HG02885 (cell line): Measurements from ENCODE around the gene MAN2A1.

ENCODE experiments used
- ATAC-seq: cut with Tn5 transposase; IDR thresholded peaks from one replicate; pipeline ENCODE4 v1.9.1; 2021; ENCODE audit warnings: mild to moderate bottlenecking; ENCODE audit not compliant: unreplicated experiment, poor library complexity

Gene MAN2A1

DNA sequence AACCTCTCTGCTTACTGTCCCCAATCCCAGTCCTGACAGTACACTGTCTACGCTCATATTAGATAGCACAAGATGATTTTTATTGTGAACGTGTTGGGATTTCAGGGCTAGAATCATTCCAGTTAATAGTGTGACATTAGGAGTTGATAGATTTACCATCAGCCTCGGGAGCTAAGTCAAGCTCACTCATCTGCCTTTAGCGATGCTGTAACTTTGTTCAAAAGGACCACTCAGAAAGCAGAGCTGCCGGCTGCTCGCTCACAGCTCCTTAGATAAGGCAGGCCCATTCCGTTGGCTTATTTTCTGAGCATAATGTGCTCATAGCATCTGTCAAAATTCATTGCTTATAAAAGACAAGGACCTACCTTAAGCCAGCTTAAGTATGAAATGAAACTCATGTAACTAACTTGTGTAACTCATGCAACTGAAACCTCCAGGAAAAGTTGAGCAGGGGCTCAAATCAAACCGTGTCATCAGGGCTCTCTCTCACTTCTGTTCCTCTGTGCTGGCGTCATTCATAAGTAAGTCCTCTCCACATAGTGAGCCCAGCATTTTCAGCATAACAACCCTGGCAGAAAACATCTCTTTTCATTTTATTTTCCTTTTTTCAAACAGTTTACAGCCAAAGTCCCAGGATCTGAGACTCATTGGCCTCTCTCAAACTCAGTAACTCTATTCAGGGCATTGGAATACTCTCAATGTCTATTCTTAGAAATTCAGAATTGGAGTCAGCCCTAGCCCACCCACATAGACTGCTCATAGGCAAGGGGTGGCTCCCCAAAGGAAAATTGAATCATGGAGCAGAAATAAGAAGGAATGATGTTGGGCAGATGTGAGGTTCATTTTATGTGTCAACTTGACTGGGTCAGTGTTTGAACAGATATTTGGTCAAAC lies 208.8 kb downstream of the MAN2A1 start:
- ATAC-seq = no peak

DNA sequence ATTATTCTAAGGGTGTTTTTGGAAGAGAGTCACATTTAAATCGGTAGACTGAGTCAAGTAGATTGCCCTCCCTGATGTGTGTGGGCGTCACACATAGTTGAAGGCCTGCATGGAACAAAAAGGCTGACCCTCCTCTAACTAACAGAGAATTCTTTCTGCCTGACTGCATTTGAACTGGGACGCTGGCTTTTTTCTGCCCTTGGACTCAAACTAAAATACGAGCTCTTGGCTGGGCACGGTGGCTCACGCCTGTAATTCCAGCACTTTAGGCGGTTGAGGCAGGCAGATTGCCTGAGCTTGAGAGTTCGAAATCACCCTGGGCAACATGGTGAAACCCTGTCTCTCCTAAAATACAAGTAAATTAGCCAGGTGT lies 209.4 kb downstream of the MAN2A1 start:
- no peak for ATAC-seq

DNA sequence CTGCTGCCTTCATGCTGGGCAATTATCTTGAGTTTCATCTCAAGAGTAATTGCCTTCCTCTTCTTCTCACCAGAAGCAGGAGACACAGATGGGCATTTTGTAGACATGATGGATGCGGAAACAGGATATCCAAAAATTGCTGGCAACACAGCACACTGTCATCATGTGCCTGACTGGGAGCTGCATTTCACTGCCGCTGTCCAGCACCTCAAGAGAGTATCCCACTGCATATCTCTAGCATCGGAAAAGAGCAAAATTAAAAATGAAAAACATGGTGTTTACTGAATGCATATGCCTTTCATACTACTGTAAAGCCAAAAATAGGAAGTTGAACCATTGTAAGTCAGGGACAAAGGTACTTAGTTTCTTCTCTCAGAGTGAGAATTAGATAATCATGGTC lies 210.7 kb downstream of the MAN2A1 start:
- no peak for ATAC-seq

DNA sequence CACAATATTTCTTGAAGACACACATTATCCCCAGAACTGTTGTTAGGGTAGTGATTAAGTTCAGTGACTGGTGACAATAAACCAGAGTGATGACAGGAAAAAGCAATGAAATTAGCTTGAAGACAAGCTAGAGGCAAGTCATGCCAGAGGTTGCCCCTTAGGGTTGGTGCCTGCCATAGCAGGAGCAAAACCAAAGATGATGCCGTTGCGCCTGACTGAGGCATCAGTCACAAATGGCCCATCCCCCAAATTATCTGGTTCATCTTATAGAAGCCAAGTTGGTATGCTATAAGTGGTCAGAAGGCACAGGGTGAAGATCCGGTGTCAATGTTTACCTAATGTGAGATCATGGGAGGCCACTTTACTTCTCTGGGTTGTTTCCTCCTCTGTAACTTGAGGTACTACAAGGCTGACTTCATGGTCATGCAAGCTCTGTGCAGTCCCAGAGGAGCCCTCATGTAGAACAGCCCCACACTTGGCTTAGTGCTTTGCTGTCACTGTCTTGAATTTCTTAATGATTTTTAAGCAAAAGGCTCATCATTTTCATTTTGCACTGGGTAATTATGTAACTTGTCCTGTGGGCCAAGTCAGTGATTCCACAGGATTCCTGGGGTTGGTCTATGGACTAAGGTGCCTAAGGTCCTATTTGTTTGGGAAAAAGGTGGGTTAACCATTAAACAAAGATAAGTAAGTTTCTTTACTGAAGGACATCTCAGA lies 211.3 kb downstream of the MAN2A1 start:
- ATAC-seq = no peak

DNA sequence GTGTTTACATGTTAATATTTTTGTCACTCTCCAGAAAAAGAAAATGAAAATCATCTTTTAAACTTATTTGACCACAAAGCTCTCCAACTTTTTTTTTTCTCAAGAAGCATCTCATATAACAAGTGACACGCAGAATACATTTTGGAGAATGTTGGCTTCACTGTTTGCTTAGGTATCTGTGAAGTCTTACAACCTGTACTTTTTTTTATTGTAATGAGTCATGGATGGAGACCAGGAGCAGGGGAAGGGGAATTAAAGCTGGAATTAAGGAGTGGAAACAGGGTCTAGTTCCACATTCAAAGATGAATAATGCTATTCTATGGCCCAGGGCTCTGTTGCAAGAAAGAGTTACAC lies 211.9 kb downstream of the MAN2A1 start:
- no peak for ATAC-seq

DNA sequence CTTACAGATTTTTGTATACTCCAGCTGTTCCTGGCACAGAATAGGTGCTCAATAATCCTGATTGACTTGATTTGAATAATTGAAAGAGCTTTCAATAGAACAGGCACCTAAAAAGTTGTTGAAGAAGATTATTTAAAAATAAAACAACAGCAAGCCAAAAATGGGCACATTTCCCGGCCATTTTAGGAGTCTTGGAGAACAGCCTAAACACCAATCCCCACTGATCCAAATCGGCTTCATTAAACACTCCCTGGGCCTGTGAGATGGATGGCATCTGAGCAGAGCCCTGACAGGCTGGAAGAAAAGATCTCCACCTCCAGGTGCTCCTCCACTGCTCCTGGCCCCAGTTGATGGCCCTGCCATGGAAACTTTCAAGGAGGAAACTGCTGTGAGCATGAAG lies 213.3 kb downstream of the MAN2A1 start:
- no peak for ATAC-seq

DNA sequence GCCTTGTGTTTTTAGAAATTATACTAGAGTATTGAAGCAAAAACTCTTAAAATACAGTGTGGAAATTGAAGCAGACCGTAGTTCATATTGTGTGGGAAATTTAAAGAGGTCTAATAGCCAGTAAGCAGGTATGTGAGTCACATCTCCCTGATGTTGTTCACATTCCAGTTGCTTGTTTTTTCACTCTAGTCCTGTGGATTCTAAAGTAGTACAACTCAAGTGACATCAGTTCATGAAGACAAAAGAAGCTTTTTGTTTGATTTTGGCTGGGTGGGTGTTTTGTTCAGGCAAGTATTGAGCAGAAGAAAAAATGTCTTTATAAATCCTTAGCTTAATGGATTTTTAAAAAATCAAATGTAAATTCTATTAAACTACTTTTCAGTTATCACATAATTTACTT lies 216.2 kb downstream of the MAN2A1 start:
- ATAC-seq = no peak

DNA sequence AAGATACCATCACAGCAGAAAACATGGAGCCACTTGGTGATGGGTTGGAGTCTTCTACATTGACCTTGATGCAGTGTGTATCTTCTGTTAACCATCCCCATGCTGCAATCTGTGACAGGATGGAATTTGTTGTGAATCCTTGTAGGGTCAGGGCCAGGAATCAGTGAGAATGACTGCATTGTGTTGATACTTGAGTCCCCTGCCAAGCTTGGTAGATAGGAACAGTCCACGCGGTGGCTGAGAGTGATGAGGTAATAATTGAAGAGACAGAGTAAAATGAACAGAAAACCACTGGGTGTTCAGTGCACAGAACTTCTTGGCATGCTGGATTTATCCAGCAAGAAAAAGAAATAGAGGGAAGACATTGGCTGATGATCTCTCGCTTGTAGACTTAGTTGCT lies 217.5 kb downstream of the MAN2A1 start:
- no peak for ATAC-seq

DNA sequence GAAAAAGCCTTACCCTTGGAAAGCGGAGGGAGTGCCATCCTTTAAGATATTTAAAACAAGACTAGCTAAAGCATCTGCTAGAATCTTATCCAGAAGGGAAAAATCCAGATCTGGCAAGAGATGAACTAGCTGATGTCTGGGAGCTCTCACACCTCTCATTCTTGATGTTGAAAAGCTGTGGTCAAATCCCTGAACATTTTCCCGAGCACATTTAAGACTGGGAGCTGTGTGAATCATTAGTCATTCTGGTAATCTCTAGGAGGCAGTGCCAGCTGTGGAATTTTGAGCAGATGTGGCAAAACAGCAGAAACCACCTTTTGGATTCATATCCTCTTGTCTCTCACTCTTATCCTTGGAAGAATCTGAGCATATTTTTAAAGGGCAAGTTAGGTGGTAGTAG lies 218.0 kb downstream of the MAN2A1 start:
- ATAC-seq = no peak

DNA sequence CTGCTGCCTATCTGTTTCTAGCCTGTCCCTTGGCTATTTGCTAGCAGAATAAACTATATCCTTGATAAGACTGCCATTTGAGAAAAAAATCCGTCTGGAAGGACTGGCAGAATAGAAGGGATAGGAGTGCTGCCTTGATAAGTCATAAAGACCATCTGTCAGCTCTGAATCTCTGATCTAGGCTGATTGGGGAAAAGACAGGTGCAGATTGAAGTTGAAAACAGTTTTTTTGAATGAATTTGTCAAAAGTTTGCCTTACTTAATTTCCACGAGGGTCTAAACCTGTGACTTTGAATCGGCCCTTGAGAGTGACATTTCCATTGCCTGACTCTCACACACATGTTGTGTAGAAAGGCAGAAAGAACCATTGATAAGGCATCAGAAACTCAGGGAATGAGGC lies 218.6 kb downstream of the MAN2A1 start:
- ATAC-seq = no peak

DNA sequence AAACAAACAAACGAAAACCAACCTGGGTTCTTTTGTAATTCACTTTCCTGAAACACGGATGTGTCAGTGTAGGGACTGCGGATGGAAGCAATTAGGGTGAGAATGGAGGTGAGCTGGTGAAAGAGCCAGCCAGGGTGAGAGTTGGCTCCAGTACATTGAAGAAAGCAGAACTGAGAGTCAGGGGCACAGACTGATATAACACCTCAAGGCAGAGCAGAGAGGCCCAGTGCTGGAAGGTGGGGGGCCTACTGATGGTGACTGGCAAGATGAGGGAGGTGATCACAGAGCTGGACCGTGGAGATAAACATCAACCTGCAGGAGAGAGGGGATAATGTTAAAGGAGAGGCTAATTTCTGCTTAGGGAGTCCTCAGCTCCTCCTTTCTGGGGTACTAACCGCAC lies 221.1 kb downstream of the MAN2A1 start:
- ATAC-seq = no peak

DNA sequence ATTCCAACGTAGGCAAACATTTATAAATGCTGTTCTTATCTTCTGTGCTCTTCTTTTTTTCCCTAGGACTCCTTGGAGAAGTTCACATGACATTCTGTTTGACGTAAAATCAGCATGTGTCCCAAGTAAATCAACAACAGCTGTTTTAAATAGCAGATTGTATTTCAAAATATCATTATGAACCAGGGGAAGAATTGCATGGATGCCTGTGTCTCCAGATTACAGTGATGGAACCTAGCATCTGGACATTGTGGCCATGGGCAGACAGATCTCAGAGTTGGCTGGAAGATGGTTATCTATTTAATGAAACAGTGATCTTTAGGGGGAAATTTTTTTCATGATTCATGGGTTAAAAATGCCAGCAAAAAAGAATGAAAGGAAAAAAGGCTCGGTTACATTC lies 222.0 kb downstream of the MAN2A1 start:
- no peak for ATAC-seq

DNA sequence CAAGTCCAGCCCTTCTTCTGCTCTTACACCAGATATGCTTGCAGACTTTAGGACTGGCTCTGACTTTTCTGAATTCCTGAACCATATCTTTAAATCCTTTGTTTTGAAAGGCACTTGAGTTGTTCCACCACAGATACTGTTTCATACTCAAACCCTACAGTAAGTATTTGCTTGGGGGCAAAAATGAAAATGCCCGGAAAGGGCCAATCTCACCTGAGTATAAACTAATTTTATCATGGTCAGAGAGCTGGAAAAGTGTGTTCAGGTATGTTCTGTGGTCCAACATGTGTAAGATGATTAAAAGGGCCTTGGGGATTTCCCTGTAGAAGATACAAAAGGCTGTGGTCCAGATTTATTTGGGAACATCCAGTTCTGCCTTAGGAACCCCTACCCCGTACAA lies 225.2 kb downstream of the MAN2A1 start:
- no peak for ATAC-seq

DNA sequence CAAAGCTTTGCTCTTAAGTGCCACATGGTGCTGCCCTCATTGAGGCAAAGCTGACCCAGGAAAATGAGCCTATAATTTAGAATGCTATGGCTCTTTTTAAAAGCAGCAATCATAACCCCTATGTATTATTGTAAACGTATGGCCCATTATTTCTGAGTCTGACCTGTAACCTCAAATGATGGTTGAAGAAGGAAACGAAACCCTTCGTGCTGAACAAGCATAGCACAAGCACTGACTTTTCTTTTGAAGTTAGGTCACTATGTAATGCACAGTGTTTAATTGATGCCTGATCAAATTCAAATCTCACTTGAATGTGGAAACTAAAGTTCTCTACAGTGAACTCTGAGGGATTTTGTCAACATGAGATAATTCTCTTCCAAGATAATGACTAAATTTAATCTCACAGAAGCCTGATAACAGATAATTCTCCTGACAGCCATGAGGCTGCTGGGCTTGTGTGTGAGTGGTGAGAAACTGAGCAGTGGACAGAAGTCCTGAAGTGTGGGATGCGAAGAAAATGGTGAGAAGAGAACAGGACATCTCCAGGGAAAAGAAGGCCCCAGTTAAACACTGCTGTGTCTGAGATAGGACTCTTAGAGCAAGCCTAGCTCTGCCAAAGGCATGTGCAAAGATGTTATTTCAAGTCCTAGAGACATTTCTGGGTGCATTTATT lies 226.9 kb downstream of the MAN2A1 start:
- ATAC-seq = no peak
